Measurements from ENCODE around the gene DOCK1. TPM values are rescaled to one million over a fixed set of nuclear protein-coding genes. Genes with fewer than 3 reads are reported as not detected.
"Not testable (repeated sequence)": the region's sequence is repeated elsewhere in the genome, so short reads cannot be mapped to it uniquely, and the experiment has no call there.

DOCK1 gene
- total RNA-seq, 1 experiment from 2014 or later = 22.7 TPM

- no peak for DNase-seq (ENCODE audit: low read depth, low spot score)
- in situ Hi-C loops (cut with HindIII; ENCODE audit: low pct_unique_long_range_greater_than_20kb, low sequenced_read_pairs) = no loop called here
These were observed 371.7 kb downstream of the DOCK1 start for GRCh38 chr10:127276794-127277462.

GRCh38 chr10:127278001-127278400 is 372.8 kb downstream of the DOCK1 start:
- DNase-seq (ENCODE audit: low read depth, low spot score) = no peak
- in situ Hi-C loops (cut with HindIII; ENCODE audit: low pct_unique_long_range_greater_than_20kb, low sequenced_read_pairs) = no loop called here

- DNase-seq (ENCODE audit: low read depth, low spot score) = no peak
- in situ Hi-C loops (cut with HindIII; ENCODE audit: low pct_unique_long_range_greater_than_20kb, low sequenced_read_pairs) = no loop called here
These were observed 374.1 kb downstream of the DOCK1 start for GRCh38 chr10:127279334-127279774.

- in situ Hi-C loops (cut with HindIII; ENCODE audit: low pct_unique_long_range_greater_than_20kb, low sequenced_read_pairs) = no loop called here
These were observed 375.2 kb downstream of the DOCK1 start for GRCh38 chr10:127280446-127280845.

GRCh38 chr10:127283017-127283416 is 377.8 kb downstream of the DOCK1 start:
- in situ Hi-C loops (cut with HindIII; ENCODE audit: low pct_unique_long_range_greater_than_20kb, low sequenced_read_pairs) = no loop called here

More at GRCh38 chr10:127280446-127280845, 375.2 kb downstream of the DOCK1 start:
- no peak for DNase-seq (ENCODE audit: low read depth, low spot score)

GRCh38 chr10:127283576-127283975 is 378.3 kb downstream of the DOCK1 start:
- no peak for DNase-seq (ENCODE audit: low read depth, low spot score)
- in situ Hi-C loops (cut with HindIII; ENCODE audit: low pct_unique_long_range_greater_than_20kb, low sequenced_read_pairs) = no loop called here

More at GRCh38 chr10:127283017-127283416, 377.8 kb downstream of the DOCK1 start:
- no peak for DNase-seq (ENCODE audit: low read depth, low spot score)

GRCh38 chr10:127290850-127291249 is 385.6 kb downstream of the DOCK1 start:
- in situ Hi-C loops (cut with HindIII; ENCODE audit: low pct_unique_long_range_greater_than_20kb, low sequenced_read_pairs) = no loop called here
- DNase-seq (ENCODE audit: low read depth, low spot score) = no peak

- in situ Hi-C loops (cut with HindIII; ENCODE audit: low pct_unique_long_range_greater_than_20kb, low sequenced_read_pairs) = no loop called here
- no peak for DNase-seq (ENCODE audit: low read depth, low spot score)
These were observed 386.1 kb downstream of the DOCK1 start for GRCh38 chr10:127291329-127291728.

- in situ Hi-C loops (cut with HindIII; ENCODE audit: low pct_unique_long_range_greater_than_20kb, low sequenced_read_pairs) = no loop called here
These were observed 387.7 kb downstream of the DOCK1 start for GRCh38 chr10:127292888-127293287.

GRCh38 chr10:127293640-127294039 is 388.4 kb downstream of the DOCK1 start:
- no peak for DNase-seq (ENCODE audit: low read depth, low spot score)
- in situ Hi-C loops (cut with HindIII; ENCODE audit: low pct_unique_long_range_greater_than_20kb, low sequenced_read_pairs) = no loop called here

More at GRCh38 chr10:127292888-127293287, 387.7 kb downstream of the DOCK1 start:
- DNase-seq (ENCODE audit: low read depth, low spot score) = no peak

GRCh38 chr10:127296696-127297095 is 391.5 kb downstream of the DOCK1 start:
- no peak for DNase-seq (ENCODE audit: low read depth, low spot score)
- in situ Hi-C loops (cut with HindIII; ENCODE audit: low pct_unique_long_range_greater_than_20kb, low sequenced_read_pairs) = no loop called here

- in situ Hi-C loops (cut with HindIII; ENCODE audit: low pct_unique_long_range_greater_than_20kb, low sequenced_read_pairs) = no loop called here
- DNase-seq (ENCODE audit: low read depth, low spot score) = peak; percentile 32
These were observed 393.2 kb downstream of the DOCK1 start for GRCh38 chr10:127298381-127298780.

GRCh38 chr10:127299192-127299591 is 394.0 kb downstream of the DOCK1 start:
- DNase-seq (ENCODE audit: low read depth, low spot score) = not testable (repeated sequence)

GRCh38 chr10:127299956-127300689 is 394.9 kb downstream of the DOCK1 start:
- in situ Hi-C loops (cut with HindIII; ENCODE audit: low pct_unique_long_range_greater_than_20kb, low sequenced_read_pairs) = no loop called here

More at GRCh38 chr10:127299192-127299591, 394.0 kb downstream of the DOCK1 start:
- in situ Hi-C loops (cut with HindIII; ENCODE audit: low pct_unique_long_range_greater_than_20kb, low sequenced_read_pairs) = not testable (repeated sequence)

GRCh38 chr10:127300868-127301321 is 395.7 kb downstream of the DOCK1 start:
- no peak for DNase-seq (ENCODE audit: low read depth, low spot score)
- in situ Hi-C loops (cut with HindIII; ENCODE audit: low pct_unique_long_range_greater_than_20kb, low sequenced_read_pairs) = no loop called here

More at GRCh38 chr10:127299956-127300689, 394.9 kb downstream of the DOCK1 start:
- no peak for DNase-seq (ENCODE audit: low read depth, low spot score)

- in situ Hi-C loops (cut with HindIII; ENCODE audit: low pct_unique_long_range_greater_than_20kb, low sequenced_read_pairs) = no loop called here
- no peak for DNase-seq (ENCODE audit: low read depth, low spot score)
These were observed 397.1 kb downstream of the DOCK1 start for GRCh38 chr10:127302343-127302742.

- no peak for DNase-seq (ENCODE audit: low read depth, low spot score)
- in situ Hi-C loops (cut with HindIII; ENCODE audit: low pct_unique_long_range_greater_than_20kb, low sequenced_read_pairs) = no loop called here
These were observed 397.9 kb downstream of the DOCK1 start for GRCh38 chr10:127303105-127303504.

GRCh38 chr10:127303746-127304145 is 398.5 kb downstream of the DOCK1 start:
- in situ Hi-C loops (cut with HindIII; ENCODE audit: low pct_unique_long_range_greater_than_20kb, low sequenced_read_pairs) = no loop called here
- no peak for DNase-seq (ENCODE audit: low read depth, low spot score)

GRCh38 chr10:127306479-127306878 is 401.3 kb downstream of the DOCK1 start:
- in situ Hi-C loops (cut with HindIII; ENCODE audit: low pct_unique_long_range_greater_than_20kb, low sequenced_read_pairs) = no loop called here
- no peak for DNase-seq (ENCODE audit: low read depth, low spot score)
